HCT116 (cell line): ENCODE results near the gene ASAP2. TPM values are rescaled to one million over a fixed set of nuclear protein-coding genes. Genes with fewer than 3 reads are reported as not detected.

Source experiments
- ATAC-seq: fragments of 200-7000 bp; cut with Tn5 transposase; 2 replicates; pipeline ENCODE4 v1.9.1; 2020; ENCODE audit warnings: mild to moderate bottlenecking, moderate library complexity
- BruUV-seq: library from RNA; stranded (reverse); fragments of 400-500 nt; replicated peaks from 2 replicates; lab custom pipeline; 2021; lab: Mats Ljungman, UMichigan
- CTCF ChIA-PET: fragments of 300-600 bp; sonication (Branson Sonifier 250); formaldehyde crosslinking; loops from one replicate; lab custom pipeline; 2021; ENCODE audit warnings: antibody characterized with exemption; lab: Charles Lee
- POLR2A ChIA-PET: fragments of 300-600, 350-600 bp; sonication (Branson Sonifier 250); formaldehyde crosslinking; loops from one replicate; lab custom pipeline; 2021; ENCODE audit warnings: antibody characterized with exemption; lab: Charles Lee
- RAD21 ChIA-PET, 2 experiments: fragments of 300-600 bp; sonication (Branson Sonifier 250); formaldehyde crosslinking; loops; one replicate each; lab custom pipeline; 2023; ENCODE audit warnings: low total read pairs in 2 of 2; ENCODE audit not compliant: uncharacterized antibody in 2 of 2, unreplicated experiment in 2 of 2, low non-redundant PET in 1 of 2; lab: Charles Lee
- DNase-seq: peaks from one replicate; pipeline ENCODE4 v3.0.0-alpha.2; 2010; ENCODE audit warnings: low read depth, low spot score
- H2AFZ ChIP-seq: fragments of 200-600 bp; shearing (Covaris generic), sonication (generic); 2 replicates; pipeline ENCODE4 v1.6.1; 2017; ENCODE audit warnings: low read depth, mixed run types, mixed read lengths, antibody characterized with exemption, low read length; ENCODE audit not compliant: poor library complexity, severe bottlenecking
- H3K27ac ChIP-seq: 2 replicates; pipeline ENCODE4 v1.5.1; 2012; ENCODE audit warnings: low read depth, low read length
- H3K27me3 ChIP-seq: fragments of 200-600 bp; sonication (generic); 2 replicates; pipeline ENCODE4 v1.6.1; 2016; ENCODE audit warnings: mixed run types, low read length, mixed read lengths; ENCODE audit not compliant: insufficient read depth
- H3K36me3 ChIP-seq, 2 experiments: fragments of 200-500 bp in 1 of 2; fragments of 200-600 bp in 1 of 2; sonication (Bioruptor generic) in 1 of 2; sonication (generic) in 1 of 2; 2 replicates each; pipeline versions ENCODE4 v1.5.1 to v1.6.1; 2014 to 2016; ENCODE audit warnings: low read length in 2 of 2, inconsistent platforms in 1 of 2, mixed read lengths in 1 of 2, mixed run types in 1 of 2; ENCODE audit not compliant: insufficient read depth in 2 of 2, control insufficient read depth in 1 of 2
- H3K4me1 ChIP-seq, 2 experiments: fragments of 200-600 bp in 1 of 2; sonication (generic) in 1 of 2; 2 replicates each; pipeline versions ENCODE4 v1.5.1 to v1.6.1; 2012 to 2017; ENCODE audit warnings: low read length in 2 of 2, inconsistent platforms in 1 of 2, mild to moderate bottlenecking in 1 of 2, mixed read lengths in 1 of 2, mixed run types in 1 of 2, moderate library complexity in 1 of 2; ENCODE audit not compliant: insufficient read depth in 2 of 2, control insufficient read depth in 1 of 2
- H3K4me2 ChIP-seq: fragments of 200-600 bp; sonication (generic); 2 replicates; pipeline ENCODE4 v1.6.1; 2017; ENCODE audit warnings: mixed run types, low read length, mixed read lengths
- H3K4me3 ChIP-seq, 2 experiments: fragments of 200-600 bp in 1 of 2; sonication (generic) in 1 of 2; replicated peaks in 1 of 2; 2 replicates each; pipeline ENCODE4 v1.5.1; 2011 to 2016; ENCODE audit warnings: low read length in 2 of 2, control low read depth in 1 of 2, low read depth in 1 of 2, mild to moderate bottlenecking in 1 of 2, mixed read lengths in 1 of 2, mixed run types in 1 of 2
- H3K79me2 ChIP-seq: fragments of 200-600 bp; sonication (generic); 2 replicates; pipeline ENCODE4 v1.6.1; 2017; ENCODE audit warnings: mild to moderate bottlenecking, mixed run types, low read length, moderate library complexity, mixed read lengths; ENCODE audit not compliant: insufficient read depth
- H3K9ac ChIP-seq: fragments of 200-600 bp; sonication (generic); 2 replicates; pipeline ENCODE4 v1.6.1; 2016; ENCODE audit warnings: low read length, mixed read lengths
- H3K9me2 ChIP-seq: fragments of 200-600 bp; sonication (generic), shearing (Covaris generic); 2 replicates; pipeline ENCODE4 v1.6.1; 2017; ENCODE audit warnings: mixed run types, mild to moderate bottlenecking, moderate library complexity; ENCODE audit not compliant: insufficient read depth
- H3K9me3 ChIP-seq, 2 experiments: fragments of 200-500 bp in 1 of 2; fragments of 200-600 bp in 1 of 2; sonication (Bioruptor generic) in 1 of 2; sonication (generic) in 1 of 2; 2 replicates each; pipeline ENCODE4 v1.6.1; 2014 to 2017; ENCODE audit warnings: low read length in 2 of 2, mixed read lengths in 2 of 2, inconsistent platforms in 1 of 2, low read depth in 1 of 2, mild to moderate bottlenecking in 1 of 2, mixed run types in 1 of 2, moderate library complexity in 1 of 2; ENCODE audit not compliant: control insufficient read depth in 1 of 2, insufficient read depth in 1 of 2
- H4K20me1 ChIP-seq: fragments of 200-600 bp; sonication (generic), shearing (Covaris generic); 2 replicates; pipeline ENCODE4 v1.6.1; 2017; ENCODE audit warnings: mixed run types, mild to moderate bottlenecking, moderate library complexity; ENCODE audit not compliant: insufficient read depth
- CBX3 ChIP-seq: IDR thresholded peaks from 2 replicates; pipeline ENCODE4 v1.6.1; 2012; ENCODE audit warnings: low read depth
- CTCF ChIP-seq, 3 experiments: fragments of 200-600 bp in 1 of 3; sonication (generic) in 1 of 3; IDR thresholded peaks in 2 of 3; conservative IDR thresholded peaks in 1 of 3; 2 replicates each; pipeline ENCODE4 v1.5.1; 2012 to 2017; ENCODE audit warnings: low read depth in 2 of 3, low read length in 2 of 3, antibody characterized with exemption in 1 of 3, borderline replicate concordance in 1 of 3, control low read depth in 1 of 3, mild to moderate bottlenecking in 1 of 3, mixed read lengths in 1 of 3, mixed run types in 1 of 3, moderate library complexity in 1 of 3; ENCODE audit not compliant: insufficient read depth in 1 of 3
- RAD21 ChIP-seq: IDR thresholded peaks from 2 replicates; pipeline ENCODE4 v1.6.1; 2012; ENCODE audit warnings: low read depth, mild to moderate bottlenecking
- SRF ChIP-seq: IDR thresholded peaks from 2 replicates; pipeline ENCODE4 v1.6.1; 2012; ENCODE audit warnings: low read depth
- ZBTB33 ChIP-seq: IDR thresholded peaks from 2 replicates; pipeline ENCODE4 v1.6.1; 2011; ENCODE audit warnings: mild to moderate bottlenecking, low read length, moderate library complexity; ENCODE audit not compliant: insufficient replicate concordance; ENCODE audit errors: extremely low read depth
- intact Hi-C: fragments of 100-400 bp; cut with micrococcal nuclease; formaldehyde crosslinking; loops from 2 replicates; pipeline ENCODE4 v1.10.0; 2022
- total RNA-seq: library from RNA; stranded (reverse); gene quantifications from one replicate; pipeline ENCODE4 v1.2.1, GENCODE V29; 2021; ENCODE audit not compliant: unreplicated experiment

Gene ASAP2
- total RNA-seq, 1 experiment from 2014 or later, result 16.5 TPM

GRCh38 chr2:9439536-9439935 lies 232.9 kb downstream of the ASAP2 start:
- DNase-seq, result no peak
- Histone ChIP-seq H3K9me3 (no peaks in the 10 kb centered on the region), H4K20me1 (no peaks in the 10 kb centered on the region), H3K4me2 (no peak overlapping the region), H3K9ac (no peak overlapping the region), H3K27ac (no peak overlapping the region), H3K9me2 (no peaks in the 10 kb centered on the region), H2AFZ (no peak overlapping the region), H3K4me3 (no peak overlapping the region), H3K79me2 (no peaks in the 10 kb centered on the region), H3K36me3 (peaks cover 24 to 34% of the 10 kb centered on the region in 2 experiments; a peak in 3 of 4 replicates), H3K4me1 (no peaks in the 10 kb centered on the region), H3K27me3 (no peaks in the 10 kb centered on the region)
- ChIA-PET CTCF (no interaction called here), POLR2A (no interaction called here), RAD21 (no interaction called here)
- intact Hi-C loops, result no loop called here
- no TSS peak for BruUV-seq
- ATAC-seq, result no peak
- no peak for TF ChIP-seq CTCF (IDR thresholded peaks at IDR 0.05 in 2 of 3, conservative IDR thresholded peaks at IDR 0.05 in 1 of 3; ENCODE audit: borderline replicate concordance in 1 of 3, insufficient read depth in 1 of 3, low read depth in 2 of 3, low read length in 2 of 3)
- no peak for TF ChIP-seq SRF
- TF ChIP-seq RAD21, result no peak
- no peak for TF ChIP-seq CBX3
- TF ChIP-seq ZBTB33, result no peak
